Coronary artery (tissue), 2 donors: Measurements from ENCODE around the gene TBC1D4.

Source experiments
- DNase-seq: peaks from one replicate; pipeline ENCODE4 v3.0.0-alpha.2; 2017; ENCODE audit warnings: low spot score
- H3K27ac ChIP-seq, 2 donors: fragments of 200-600 bp; sonication (generic); one replicate each; pipeline ENCODE4 v1.5.1; 2016 to 2019
- H3K4me3 ChIP-seq: fragments of 200-600 bp; sonication (generic); 2 replicates; pipeline ENCODE4 v1.5.1; 2016; ENCODE audit warnings: mild to moderate bottlenecking, moderate library complexity
- TF ChIP-seq, protein P1 (sequence below): fragments of 200-600 bp; sonication (generic); IDR thresholded peaks from one replicate; pipeline ENCODE4 v1.5.1; 2019; ENCODE audit warnings: antibody characterized with exemption

Gene TBC1D4

DNA sequence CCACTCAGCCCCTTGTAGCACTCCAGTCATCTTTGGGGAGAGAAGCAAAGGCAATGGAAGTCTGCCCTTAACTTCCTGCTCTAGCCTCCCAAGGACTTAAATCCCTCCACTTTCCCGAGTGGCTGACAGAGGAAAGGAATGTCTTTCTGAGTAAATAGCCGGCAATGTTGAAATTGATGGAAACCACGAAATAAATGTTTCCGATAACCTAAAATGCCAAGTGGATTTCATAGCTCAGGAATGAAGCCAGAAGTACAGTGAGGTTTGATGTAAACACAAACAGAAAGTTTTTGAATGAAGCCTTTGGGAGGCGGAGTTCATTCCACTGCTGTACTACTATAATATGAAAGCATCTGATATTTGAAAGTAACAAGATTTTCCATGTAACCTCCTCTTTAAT, 14.0 kb upstream of the TBC1D4 start:
- no peak for DNase-seq
- Histone ChIP-seq H3K27ac (no peak overlapping the region), H3K4me3 (no peak overlapping the region)
- TF ChIP-seq, protein P1, sequence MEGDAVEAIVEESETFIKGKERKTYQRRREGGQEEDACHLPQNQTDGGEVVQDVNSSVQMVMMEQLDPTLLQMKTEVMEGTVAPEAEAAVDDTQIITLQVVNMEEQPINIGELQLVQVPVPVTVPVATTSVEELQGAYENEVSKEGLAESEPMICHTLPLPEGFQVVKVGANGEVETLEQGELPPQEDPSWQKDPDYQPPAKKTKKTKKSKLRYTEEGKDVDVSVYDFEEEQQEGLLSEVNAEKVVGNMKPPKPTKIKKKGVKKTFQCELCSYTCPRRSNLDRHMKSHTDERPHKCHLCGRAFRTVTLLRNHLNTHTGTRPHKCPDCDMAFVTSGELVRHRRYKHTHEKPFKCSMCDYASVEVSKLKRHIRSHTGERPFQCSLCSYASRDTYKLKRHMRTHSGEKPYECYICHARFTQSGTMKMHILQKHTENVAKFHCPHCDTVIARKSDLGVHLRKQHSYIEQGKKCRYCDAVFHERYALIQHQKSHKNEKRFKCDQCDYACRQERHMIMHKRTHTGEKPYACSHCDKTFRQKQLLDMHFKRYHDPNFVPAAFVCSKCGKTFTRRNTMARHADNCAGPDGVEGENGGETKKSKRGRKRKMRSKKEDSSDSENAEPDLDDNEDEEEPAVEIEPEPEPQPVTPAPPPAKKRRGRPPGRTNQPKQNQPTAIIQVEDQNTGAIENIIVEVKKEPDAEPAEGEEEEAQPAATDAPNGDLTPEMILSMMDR, result no peak

DNA sequence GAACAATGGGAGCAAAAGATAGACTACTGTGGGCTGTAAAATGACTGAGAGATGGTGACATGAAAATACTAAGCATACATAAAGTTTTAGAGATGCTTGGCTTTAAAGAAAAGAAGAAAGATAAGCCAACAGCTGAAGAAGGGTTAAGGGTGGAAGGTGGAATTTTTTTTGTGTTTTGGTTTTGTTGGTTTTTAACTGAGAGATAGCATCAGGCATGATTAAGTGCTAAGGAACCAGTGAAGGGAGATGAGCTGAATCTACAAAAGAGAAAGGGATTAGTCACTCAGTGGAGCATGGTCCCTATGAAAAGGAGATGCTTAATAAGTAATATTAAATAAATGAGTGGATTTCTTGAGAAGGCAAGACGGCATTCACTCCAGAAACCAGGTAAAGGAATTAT, 12.5 kb upstream of the TBC1D4 start:
- H3K27ac ChIP-seq, result no peak overlapping the region
- no peak overlapping the region for H3K4me3 ChIP-seq
- no peak for DNase-seq
- TF ChIP-seq, protein P1, result no peak

GRCh38 chr13:75493156-75493555, 11.2 kb upstream of the TBC1D4 start:
- no peak for DNase-seq
- Histone ChIP-seq H3K4me3 (no peak overlapping the region), H3K27ac (no peak overlapping the region)
- TF ChIP-seq, protein P1, result no peak

- Histone ChIP-seq H3K27ac (no peak overlapping the region), H3K4me3 (no peak overlapping the region)
- TF ChIP-seq, protein P1, result no peak
- no peak for DNase-seq
These were observed 10.4 kb upstream of the TBC1D4 start for GRCh38 chr13:75492389-75492788.

DNA sequence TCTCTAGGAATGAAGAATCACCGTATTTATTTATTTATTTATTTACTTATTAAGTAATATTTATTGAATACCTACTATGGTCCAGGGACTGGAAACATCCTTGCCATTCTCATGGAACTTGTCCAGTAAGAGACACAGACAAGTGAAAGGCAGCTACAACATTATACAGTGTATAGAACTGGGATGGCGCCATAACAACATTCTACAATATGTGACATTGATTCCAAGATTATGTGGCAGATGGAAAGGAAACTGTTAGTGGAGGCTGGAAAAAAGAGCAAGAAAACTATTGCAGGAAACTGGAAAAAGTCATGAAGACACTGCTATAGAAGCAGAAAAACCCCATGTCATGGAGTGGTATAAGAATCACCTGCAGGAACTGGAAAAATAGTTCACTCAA, 9.4 kb upstream of the TBC1D4 start:
- Histone ChIP-seq H3K4me3 (no peak overlapping the region), H3K27ac (no peak overlapping the region)
- DNase-seq, result no peak
- TF ChIP-seq, protein P1, result no peak

GRCh38 chr13:75489502-75490263, 7.7 kb upstream of the TBC1D4 start:
- H3K27ac ChIP-seq, result no peak overlapping the region
- TF ChIP-seq, protein P1, result no peak
- no peak for DNase-seq
- no peak overlapping the region for H3K4me3 ChIP-seq
